Neural progenitor cell (in vitro differentiated cells): ENCODE results near the gene CHRNA4.

Experiments
- EZH2 ChIP-seq: fragments of 200-600 bp; sonication (generic); IDR thresholded peaks from 2 replicates; pipeline ENCODE4 v1.6.1; 2017; ENCODE audit warnings: antibody characterized with exemption, mild to moderate bottlenecking, moderate library complexity
- EZH2phosphoT487 ChIP-seq: fragments of 200-600 bp; sonication (generic); IDR thresholded peaks from 2 replicates; pipeline ENCODE4 v1.6.1; 2017; ENCODE audit warnings: antibody characterized with exemption
- TF ChIP-seq, protein P1 (sequence below): fragments of 200-600 bp; sonication (generic); IDR thresholded peaks from 2 replicates; pipeline ENCODE4 v1.5.1; 2017; ENCODE audit warnings: antibody characterized with exemption, mild to moderate bottlenecking

DNA sequence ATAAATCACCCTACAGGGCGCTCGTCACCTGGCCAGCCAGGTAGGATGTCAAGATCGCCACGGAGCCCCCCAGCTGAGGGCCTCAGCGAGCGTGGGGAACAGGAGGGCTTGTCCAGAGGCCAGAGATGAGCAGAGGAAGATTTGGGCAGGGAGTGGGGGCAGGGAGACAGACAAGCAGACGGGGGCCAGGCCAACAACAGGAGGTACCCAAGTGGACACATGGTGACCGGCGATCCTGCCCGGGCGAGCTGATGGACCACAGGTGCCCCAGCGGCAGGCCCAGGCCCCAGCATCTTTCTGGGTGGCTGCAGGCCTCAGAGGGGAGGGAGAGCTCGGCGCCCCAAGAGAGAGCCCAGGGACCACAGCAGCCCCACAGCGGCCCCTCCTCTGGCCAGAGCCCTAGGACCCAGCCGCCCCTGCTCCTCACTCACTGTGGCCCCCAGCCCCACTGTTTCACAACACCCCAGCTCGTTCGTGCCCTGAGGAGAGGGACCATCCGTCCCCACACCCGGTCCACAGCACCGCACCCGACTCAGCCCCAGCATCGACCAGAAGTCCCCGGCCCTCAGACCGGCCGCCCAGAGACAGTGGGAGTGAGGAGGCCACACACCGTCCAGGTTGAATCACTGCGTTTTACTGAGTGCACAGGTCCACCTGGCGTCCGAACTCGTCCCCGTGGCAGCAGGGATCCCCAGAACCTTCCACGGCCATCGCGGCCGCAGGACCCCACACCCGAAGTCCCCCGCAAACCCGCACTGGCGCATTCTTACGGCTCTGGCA, 38.6 kb upstream of the CHRNA4 start:
- TF ChIP-seq, protein P1, sequence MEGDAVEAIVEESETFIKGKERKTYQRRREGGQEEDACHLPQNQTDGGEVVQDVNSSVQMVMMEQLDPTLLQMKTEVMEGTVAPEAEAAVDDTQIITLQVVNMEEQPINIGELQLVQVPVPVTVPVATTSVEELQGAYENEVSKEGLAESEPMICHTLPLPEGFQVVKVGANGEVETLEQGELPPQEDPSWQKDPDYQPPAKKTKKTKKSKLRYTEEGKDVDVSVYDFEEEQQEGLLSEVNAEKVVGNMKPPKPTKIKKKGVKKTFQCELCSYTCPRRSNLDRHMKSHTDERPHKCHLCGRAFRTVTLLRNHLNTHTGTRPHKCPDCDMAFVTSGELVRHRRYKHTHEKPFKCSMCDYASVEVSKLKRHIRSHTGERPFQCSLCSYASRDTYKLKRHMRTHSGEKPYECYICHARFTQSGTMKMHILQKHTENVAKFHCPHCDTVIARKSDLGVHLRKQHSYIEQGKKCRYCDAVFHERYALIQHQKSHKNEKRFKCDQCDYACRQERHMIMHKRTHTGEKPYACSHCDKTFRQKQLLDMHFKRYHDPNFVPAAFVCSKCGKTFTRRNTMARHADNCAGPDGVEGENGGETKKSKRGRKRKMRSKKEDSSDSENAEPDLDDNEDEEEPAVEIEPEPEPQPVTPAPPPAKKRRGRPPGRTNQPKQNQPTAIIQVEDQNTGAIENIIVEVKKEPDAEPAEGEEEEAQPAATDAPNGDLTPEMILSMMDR = no peak
- TF ChIP-seq EZH2 = no peak
- no peak for TF ChIP-seq EZH2phosphoT487
